HG02571 (cell line): ENCODE data around the gene ABCC4.

Experiments used
- ATAC-seq: cut with Tn5 transposase; IDR thresholded peaks from one replicate; pipeline ENCODE4 v1.9.1; 2021; ENCODE audit warnings: mild to moderate bottlenecking, moderate library complexity; ENCODE audit not compliant: unreplicated experiment

The ABCC4 gene

DNA sequence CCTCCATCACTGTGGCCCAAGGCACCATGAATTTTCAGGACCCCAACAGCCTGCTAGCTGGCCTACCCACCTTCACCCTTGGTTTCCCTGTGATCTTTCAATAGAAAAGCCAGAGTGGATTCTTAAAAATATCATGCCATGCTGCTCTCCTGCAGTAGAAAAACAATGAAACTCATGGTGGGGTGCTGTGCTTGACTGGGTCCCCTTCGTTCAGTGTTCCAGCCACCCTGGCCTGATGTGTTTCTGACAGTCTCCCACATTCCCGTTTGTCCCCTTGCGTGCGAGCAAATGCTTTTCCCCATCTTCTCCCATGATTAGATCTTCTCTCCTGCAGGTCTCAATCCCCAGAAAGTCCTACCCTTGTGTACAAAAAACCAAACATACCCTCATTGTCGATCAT is 43.2 kb downstream of the ABCC4 start:
- no peak for ATAC-seq

- ATAC-seq = no peak
These were observed 45.2 kb downstream of the ABCC4 start for GRCh38 chr13:95256091-95256490.

GRCh38 chr13:95255072-95255732 is 46.0 kb downstream of the ABCC4 start:
- no peak for ATAC-seq

DNA sequence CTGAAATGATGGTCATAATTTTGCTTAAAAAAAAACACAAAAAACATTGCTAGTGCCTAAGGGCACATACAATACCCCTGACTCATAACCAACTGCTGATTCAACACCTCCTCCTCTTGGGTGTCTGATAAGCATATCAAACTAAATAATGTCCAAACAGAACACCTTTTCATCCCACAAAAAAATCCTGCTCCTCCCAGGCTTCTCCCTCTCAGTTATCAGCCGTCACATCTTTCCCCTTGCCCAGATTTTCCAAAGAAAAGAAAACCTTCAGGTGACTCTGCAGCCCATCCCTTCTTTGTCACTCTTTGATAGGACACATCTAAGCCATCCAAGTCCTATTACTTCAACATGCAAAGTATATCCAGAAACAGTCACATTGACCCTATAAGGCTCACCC is 46.9 kb downstream of the ABCC4 start:
- no peak for ATAC-seq

GRCh38 chr13:95253033-95253432 is 48.2 kb downstream of the ABCC4 start:
- ATAC-seq = no peak

- peak; percentile 37 for ATAC-seq
These were observed 49.6 kb downstream of the ABCC4 start for GRCh38 chr13:95251641-95252040.

DNA sequence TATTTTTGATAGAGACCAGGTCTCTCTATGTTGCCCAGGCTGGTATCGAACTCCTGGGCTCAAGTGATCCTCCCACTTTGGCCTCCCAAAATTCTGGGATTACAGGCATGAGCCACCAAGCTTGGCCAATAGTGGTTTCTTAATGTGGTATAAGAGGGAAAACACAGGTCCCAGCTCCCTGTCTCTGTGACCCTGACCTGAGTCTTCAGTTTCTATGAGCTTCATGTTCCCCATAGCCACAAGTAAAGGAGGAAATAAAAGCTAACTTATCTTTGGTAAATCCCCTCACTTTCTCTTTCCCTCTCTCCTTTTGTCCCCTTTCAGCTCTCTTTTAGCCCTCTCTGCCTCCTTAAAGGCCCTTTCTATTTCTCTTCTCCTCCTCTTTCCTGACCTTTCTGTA is 50.3 kb downstream of the ABCC4 start:
- ATAC-seq = peak; percentile 35

GRCh38 chr13:95248953-95249352 is 52.3 kb downstream of the ABCC4 start:
- ATAC-seq = no peak

- no peak for ATAC-seq
These were observed 53.4 kb downstream of the ABCC4 start for GRCh38 chr13:95247852-95248251.

- no peak for ATAC-seq
These were observed 54.1 kb downstream of the ABCC4 start for GRCh38 chr13:95247171-95247570.

GRCh38 chr13:95246292-95247082 is 54.8 kb downstream of the ABCC4 start:
- no peak for ATAC-seq

DNA sequence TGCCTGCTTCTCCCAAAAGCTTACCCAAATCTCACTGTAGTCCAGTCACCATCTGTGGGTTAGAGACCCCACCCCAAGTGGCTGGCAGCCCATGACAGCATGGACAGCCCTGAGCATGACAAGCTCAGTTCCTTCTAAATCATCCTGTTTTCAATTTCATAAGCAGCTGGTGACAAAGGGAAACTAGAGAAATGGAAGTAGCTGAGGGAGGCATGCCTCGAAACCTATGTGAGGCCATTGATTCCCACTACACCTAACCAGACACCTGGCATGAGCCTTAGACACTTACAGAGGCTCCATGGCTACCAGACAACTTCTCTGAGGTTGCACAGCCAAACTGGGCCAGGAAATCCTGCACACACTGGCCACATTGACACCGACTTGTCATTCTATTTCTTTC is 56.2 kb downstream of the ABCC4 start:
- ATAC-seq = no peak

GRCh38 chr13:95243207-95243606 is 58.0 kb downstream of the ABCC4 start:
- no peak for ATAC-seq

DNA sequence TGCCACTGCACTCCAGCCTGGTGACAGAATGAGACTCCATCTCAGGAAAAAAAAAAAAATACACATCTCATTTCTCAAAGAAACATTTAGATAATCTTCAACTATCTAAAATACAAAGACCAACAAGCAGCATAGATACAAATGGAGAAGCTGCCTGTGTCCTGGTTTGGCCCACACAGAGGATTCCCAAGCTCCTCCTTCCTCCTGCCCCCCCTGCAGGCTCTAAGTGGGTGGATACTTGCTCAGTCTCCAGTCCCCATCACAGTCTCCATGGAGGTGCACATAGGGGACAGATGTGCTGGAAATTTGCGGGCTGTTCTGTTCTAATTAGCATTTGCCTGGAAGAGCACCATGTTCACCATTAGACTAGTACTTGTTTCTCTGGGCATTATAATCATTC is 59.9 kb downstream of the ABCC4 start:
- ATAC-seq = no peak

DNA sequence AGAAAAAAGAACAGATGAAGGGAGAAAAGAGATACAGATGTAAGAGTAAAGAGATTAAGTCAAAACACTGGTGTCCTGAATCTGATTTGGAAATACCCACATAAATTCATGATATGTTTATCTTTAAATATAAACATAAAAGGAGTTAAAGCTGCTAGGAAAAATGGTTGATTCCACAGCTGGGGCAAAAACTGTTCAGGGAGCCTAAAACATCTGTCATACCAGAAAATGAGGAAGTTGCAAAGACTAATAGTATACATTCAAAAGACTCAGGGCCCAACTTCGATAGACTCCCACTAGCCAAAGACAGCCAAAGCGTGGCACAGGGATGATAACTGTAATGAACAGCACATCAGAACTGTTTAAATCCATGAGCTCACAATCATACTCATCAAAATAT is 62.0 kb downstream of the ABCC4 start:
- ATAC-seq = peak; percentile 54

GRCh38 chr13:95237310-95237870 is 63.9 kb downstream of the ABCC4 start:
- ATAC-seq = no peak

GRCh38 chr13:95236774-95237173 is 64.5 kb downstream of the ABCC4 start:
- ATAC-seq = no peak

GRCh38 chr13:95235974-95236373 is 65.3 kb downstream of the ABCC4 start:
- no peak for ATAC-seq

DNA sequence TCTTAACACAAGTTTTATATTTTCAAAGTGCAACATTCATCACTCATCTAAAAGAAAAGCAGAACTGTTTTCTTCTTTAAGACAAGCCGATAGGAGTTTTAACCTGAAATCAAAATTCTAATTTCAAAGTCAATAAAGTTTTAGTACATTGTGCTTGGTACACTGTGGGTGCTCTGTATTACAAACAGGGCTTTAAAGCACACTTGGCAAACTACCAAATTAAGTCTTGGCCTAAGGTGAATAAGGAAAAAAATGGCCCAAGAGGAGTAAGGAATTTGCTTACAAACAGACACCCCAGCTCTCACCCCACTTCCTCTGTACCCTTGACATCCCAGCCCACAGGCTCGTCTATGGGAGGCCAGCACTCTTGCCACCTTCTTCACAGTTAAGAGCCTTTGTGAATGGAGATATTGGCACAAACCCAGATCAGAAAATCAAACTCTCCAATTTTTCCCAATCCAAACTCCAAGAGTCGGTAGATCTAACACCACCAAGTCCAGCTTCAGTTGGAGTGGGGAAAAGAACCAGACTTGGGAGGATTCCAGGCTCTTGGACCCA is 66.0 kb downstream of the ABCC4 start:
- no peak for ATAC-seq

DNA sequence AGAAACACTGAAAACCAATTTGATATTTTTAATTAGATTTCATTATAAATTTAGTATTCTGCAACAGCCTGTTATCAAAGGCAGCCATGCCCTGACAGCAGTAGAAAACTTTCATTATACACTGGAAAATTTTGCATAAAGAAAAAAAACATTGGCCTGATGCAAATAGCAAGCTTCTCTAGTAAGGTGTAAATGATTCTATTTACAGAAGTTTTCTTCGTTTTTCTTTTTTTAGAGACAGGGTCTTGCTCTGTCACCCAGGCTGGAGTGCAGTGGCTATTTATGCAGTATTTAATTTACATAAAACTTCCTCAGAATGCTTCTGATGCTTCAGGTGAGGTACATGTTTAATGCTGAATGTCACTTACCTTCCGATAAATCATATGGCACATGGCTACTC is 67.0 kb downstream of the ABCC4 start:
- ATAC-seq = peak; percentile 73

GRCh38 chr13:95233026-95233635 is 68.1 kb downstream of the ABCC4 start:
- no peak for ATAC-seq
